NB4 (cell line): Measurements from ENCODE around the gene ERCC3.

Experiments
- DNase-seq: peaks from one replicate; pipeline ENCODE4 v3.0.0; 2010; ENCODE audit warnings: low read depth
- H3K4me3 ChIP-seq: one replicate; pipeline ENCODE4 v1.5.1; 2011; ENCODE audit warnings: mild to moderate bottlenecking, low read depth, low read length, moderate library complexity
- MYC ChIP-seq: IDR thresholded peaks from 2 replicates; pipeline ENCODE4 v1.6.1; 2011; ENCODE audit warnings: low read depth, low read length
- POLR2A ChIP-seq: IDR thresholded peaks from 2 replicates; pipeline ENCODE4 v1.6.1; 2011; ENCODE audit warnings: mild to moderate bottlenecking; ENCODE audit not compliant: insufficient read length; ENCODE audit errors: extremely low read depth
- TF ChIP-seq, protein P1 (sequence below): IDR thresholded peaks from 2 replicates; pipeline ENCODE4 v1.6.1; 2011; ENCODE audit warnings: low read depth, low read length
- TF ChIP-seq, protein P2 (sequence below): IDR thresholded peaks from one replicate; pipeline ENCODE4 v1.5.1; 2012; ENCODE audit warnings: low read depth, low read length

The ERCC3 gene

GRCh38 chr2:127220768-127221527, 73.0 kb downstream of the ERCC3 start:
- DNase-seq: peak; percentile 28
- TF ChIP-seq, protein P1, sequence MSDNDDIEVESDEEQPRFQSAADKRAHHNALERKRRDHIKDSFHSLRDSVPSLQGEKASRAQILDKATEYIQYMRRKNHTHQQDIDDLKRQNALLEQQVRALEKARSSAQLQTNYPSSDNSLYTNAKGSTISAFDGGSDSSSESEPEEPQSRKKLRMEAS: no peak
- TF ChIP-seq POLR2A (no peak), MYC (no peak)
- TF ChIP-seq, protein P2, sequence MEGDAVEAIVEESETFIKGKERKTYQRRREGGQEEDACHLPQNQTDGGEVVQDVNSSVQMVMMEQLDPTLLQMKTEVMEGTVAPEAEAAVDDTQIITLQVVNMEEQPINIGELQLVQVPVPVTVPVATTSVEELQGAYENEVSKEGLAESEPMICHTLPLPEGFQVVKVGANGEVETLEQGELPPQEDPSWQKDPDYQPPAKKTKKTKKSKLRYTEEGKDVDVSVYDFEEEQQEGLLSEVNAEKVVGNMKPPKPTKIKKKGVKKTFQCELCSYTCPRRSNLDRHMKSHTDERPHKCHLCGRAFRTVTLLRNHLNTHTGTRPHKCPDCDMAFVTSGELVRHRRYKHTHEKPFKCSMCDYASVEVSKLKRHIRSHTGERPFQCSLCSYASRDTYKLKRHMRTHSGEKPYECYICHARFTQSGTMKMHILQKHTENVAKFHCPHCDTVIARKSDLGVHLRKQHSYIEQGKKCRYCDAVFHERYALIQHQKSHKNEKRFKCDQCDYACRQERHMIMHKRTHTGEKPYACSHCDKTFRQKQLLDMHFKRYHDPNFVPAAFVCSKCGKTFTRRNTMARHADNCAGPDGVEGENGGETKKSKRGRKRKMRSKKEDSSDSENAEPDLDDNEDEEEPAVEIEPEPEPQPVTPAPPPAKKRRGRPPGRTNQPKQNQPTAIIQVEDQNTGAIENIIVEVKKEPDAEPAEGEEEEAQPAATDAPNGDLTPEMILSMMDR: no peak
- peak overlapping the region; percentile 46 for H3K4me3 ChIP-seq

- H3K4me3 ChIP-seq: peak within 1 kb of the TSS; percentile 46
- peak; percentile 54 for DNase-seq
- TF ChIP-seq, protein P2: no peak
- TF ChIP-seq, protein P1: no peak
- TF ChIP-seq MYC: no peak
- no peak for TF ChIP-seq POLR2A
Measured at GRCh38 chr2:127220102-127220767, 73.7 kb downstream of the ERCC3 start, which contains the start of gene CYP27C1. TSS of gene CYP27C1 (minus strand) at chr2:127220299. CDS start at chr2:127220270, 29 bp downstream.

- DNase-seq: peak; percentile 28
- TF ChIP-seq POLR2A: no peak
- H3K4me3 ChIP-seq: no peak overlapping the region
Measured at GRCh38 chr2:127219171-127220070, 74.5 kb downstream of the ERCC3 start.

- H3K4me3 ChIP-seq: no peak overlapping the region
- TF ChIP-seq, protein P2: no peak
- TF ChIP-seq POLR2A (no peak), MYC (no peak)
- TF ChIP-seq, protein P1: no peak
- no peak for DNase-seq
Measured at GRCh38 chr2:127218812-127219170, 75.2 kb downstream of the ERCC3 start.

DNA sequence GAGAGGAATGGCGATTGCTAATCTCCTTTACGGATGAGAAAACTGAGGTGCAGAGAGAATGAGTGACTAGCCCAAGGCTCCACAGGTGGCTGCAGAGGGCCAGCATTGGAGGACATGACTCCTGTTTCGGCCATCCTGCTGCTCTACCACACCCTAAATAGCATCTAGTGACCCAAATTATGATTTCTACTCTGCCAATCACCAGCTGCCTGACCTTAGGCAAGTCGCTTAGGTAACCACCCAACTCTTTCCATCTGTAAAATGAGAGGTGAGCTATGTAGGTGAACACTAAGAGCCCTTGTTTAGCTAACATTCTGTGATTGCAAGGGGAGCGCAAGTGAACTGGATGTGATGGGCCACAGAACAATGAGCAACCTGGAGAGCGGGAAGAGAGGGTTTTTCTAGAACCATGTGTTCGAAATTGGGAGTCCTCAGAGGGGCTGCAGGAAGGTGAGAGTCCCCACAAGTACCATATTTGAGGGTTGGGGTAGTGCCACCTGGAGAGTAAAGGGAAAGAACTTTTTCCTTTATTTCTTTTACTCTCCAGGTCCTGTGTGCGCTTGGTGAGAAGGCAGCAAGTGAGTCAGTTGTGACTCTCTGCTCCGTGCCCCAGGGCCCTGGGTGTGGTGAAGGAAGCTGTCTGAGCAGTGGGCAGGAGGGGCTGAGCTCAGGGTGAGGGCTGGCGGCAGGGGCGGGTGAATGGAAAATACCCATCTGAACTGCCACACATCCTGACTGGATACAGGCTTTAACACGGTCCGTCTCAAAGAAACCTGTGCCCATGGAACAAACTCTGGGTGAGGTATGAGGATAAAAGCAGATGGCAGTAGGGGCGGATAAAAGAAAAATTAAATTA, 76.2 kb downstream of the ERCC3 start:
- H3K4me3 ChIP-seq: no peak overlapping the region
- no peak for DNase-seq
- TF ChIP-seq MYC (no peak), POLR2A (no peak)
- TF ChIP-seq, protein P1: no peak
- TF ChIP-seq, protein P2: no peak
